GM19438 (cell line): ENCODE results near the gene MAPT.

Experiments used
- ATAC-seq: cut with Tn5 transposase; IDR thresholded peaks from one replicate; pipeline ENCODE4 v1.9.1; 2021; ENCODE audit warnings: low read depth; ENCODE audit not compliant: unreplicated experiment

Gene MAPT

DNA sequence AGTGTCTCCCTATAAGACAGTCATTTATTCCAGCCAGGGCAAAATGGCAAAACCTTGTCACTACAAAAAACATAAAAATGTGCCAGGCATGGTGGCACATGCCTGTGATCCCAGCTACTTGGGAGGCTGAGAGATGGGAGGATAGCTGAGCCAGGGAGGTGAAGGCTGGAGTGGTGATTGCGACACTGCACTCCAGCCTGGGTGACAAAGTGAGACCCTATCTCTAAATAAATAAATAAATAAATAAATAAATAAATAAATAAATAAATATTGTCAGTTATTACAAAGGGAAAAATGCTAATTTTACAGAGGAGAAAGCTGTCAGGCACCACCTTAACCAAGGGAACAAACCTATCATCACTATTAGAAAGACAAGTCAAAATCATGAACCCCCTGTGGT, 180.2 kb downstream of the MAPT start:
- no peak for ATAC-seq
